SKM-1 treated with dmso at 0.1 percent for 144 hours (cell line): ENCODE data around the gene L1CAM.

Source experiments
- DNase-seq: peaks from one replicate; lab custom pipeline; 2025; ENCODE audit not compliant: unreplicated experiment; lab: John Stamatoyannopoulos, UW

L1CAM gene

DNA sequence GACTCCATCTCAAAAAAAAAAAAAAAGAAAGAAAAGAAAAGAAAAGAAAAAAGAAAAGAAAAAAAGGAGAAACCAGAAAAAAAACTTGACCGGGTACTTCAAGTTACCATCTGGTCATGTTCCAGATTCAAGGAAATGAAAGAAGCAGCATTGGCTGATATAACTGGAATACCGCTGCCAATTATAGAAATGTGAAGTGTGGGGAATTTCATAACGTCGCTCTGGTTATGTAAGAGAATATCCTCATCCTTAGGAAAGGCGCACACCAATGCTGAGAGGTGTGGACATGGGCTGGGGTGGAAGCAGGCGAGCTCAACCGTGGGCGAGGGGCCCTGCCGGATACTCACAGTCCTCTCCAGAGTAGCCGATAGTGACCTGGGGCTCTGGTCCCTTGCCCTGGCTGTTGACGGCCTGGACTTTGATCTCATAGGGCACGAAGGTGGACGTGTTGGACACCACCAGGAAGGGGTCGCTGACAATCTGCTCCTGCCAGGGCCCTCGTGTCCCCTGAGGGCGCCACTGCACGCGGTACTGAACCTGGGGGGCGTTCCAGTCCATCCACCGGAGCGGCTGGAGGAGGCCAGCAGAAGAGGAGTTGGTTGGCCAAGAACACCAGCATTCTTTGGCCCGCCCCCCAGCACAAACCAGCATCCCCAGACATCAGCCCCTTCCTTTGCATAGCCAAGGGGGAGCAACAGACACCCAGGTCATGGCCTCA, 19.5 kb downstream of the L1CAM start:
- no peak for DNase-seq

DNA sequence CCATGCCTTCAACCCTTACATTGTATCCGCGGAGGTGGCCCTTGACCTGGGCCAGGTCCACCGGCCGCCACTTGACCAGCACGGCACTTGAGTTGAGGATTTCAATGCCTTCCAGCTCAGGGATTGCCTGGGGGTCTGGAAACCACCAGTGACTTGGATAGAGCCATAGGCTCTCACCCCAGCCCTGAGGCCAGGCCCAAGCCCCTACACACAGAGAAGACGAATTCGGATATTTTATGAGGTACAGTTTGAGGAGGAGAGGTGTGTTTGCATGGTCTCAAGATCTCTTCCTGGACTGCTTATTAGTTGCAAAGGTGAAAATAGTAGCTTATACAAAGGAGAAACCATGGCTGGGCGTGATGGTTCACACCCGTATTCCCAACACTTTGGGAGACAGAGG, 20.3 kb downstream of the L1CAM start:
- no peak for DNase-seq

DNA sequence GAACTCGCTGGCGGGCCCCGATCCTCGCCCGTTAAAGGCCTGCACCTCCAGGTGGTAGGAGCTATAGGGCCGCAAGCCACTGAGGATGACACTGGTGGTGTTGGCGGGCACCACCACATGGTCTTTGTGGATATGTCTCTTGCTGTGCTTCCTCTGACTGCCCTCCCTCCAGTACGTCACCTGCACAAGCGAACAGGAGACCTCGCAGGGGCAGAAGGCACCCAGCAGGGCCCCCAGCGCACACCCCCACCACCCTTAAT, 20.7 kb downstream of the L1CAM start:
- DNase-seq: no peak

DNA sequence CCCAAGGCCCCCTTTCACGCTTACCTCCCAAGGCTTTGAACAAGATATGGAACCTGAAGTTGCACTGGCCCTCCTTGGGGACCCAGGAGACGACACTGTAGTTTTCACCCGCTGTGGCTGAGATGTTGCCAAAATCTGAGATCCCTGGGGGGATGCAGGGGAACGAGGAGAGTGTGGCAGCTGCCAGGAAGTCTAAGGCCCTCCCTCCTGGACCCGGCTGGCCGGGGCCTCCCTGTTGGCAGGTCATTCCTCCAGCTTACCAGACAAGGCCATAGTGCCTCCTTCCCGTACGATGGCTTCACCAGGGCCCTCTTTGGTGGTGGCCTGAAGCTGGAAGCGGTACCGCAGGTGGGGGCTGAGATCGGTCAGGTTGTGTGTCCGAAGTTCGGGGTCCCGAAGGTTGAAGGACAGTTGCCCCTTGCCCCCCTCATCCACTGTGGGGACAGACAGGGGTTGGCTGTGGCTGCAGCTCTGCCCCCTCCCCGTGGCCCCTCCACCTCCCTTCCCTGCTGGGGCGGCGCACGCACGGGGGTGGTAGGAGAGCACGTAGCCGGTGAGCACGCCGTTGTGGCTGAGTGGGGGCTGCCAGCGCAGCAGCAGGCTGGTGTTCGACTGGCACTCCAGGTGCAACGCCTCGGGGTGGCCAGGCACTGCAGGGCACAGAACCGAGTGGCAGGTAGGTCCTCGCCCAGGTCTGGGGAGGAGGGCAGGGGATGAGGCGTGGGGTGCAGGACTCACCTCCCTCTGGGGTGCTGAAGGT, 21.2 kb downstream of the L1CAM start:
- DNase-seq: no peak

DNA sequence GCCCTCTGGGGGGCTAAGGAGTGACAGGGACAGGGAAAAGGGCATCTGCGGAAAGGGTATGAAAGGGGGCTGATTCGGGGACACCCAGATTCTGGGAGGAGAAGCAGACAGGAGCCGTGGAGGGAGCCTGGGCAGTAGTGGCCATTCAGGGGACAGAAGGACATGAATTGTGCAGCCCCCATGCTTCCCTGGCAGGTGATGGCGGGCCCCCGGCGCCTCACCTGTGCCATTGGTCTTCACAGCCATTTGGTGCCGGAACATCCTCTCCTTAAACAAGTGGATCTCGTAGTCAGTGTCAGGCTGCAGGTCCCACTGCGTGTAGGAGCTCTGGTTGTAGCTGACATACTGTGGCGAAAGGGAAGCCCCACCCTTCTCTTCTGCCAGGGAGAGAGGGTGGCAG, 21.9 kb downstream of the L1CAM start:
- no peak for DNase-seq

DNA sequence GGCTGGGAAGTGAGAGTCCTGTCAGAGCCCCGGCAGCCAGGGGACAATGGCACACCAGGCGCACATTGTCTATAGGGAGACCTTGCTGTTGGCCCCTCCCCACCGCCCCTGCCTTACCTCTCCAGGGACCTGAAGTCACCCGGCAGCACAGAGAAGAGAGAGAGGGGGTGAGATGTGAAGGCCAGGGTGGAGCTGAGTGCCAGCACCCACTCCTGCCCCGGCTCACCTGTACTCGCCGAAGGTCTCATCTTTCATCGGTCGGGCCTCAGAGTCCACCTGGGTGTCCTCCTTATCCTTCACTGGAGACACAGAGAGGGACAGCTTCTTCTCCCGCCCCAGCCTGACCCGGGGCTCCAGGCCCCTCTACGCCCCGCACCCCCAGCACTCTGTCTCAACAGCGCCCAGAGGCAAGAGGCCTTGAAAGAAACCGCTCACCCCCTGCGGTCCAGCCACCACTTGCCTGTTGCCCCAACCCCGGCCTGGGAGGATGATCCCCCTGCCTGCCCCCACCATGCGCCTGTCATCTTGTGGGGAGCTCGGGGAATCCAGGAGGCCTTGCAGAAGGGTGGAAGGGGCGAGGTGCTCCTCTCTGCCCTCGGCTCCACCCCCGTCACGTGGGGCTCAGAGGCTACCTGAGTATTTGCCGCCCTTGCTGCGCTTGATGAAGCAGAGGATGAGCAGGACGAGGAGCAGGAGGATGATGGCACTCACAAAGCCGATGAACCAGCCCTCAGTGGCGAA, 22.6 kb downstream of the L1CAM start:
- no peak for DNase-seq

DNA sequence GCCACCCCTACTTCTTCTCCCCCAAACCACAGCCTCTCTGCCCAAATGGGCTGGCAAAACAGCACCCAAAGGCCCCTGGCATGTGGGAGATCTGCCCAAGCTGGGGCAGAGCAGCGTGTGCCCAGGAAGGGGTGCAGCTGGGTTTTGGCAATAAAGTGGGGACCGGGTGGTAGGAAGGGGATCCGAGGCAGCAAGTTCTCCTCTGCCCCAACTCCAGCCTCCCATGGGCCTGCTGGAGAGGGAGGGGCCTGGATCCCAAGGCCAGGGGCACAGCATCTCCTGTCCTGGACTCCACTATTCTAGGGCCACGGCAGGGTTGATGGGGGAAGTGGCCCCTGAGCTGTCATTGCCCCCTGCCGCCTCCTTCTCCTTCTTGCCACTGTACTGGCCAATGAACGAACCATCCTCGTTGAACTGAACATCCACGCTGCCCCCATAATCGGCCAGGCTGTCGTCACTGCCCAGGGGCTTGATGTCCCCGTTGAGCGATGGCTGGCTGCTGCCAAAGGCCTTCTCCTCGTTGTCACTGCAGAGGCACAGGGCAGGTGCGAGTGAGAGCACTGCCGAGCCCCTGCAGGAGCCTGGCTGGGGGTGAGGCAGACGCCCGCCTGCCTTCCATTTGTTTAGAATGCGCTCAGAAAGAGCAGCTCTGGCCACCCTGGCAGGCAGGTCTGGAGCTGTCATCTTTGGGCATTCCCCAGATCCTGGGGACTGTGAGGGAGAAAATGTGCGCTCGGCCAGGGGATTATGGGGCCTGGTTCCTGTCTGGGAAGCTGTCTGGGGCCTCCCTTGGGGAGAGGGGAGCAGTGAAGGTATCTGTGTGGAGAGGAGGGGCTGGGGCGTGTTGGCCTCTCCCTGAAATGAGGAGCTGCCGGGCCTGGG, 23.4 kb downstream of the L1CAM start:
- no peak for DNase-seq

DNA sequence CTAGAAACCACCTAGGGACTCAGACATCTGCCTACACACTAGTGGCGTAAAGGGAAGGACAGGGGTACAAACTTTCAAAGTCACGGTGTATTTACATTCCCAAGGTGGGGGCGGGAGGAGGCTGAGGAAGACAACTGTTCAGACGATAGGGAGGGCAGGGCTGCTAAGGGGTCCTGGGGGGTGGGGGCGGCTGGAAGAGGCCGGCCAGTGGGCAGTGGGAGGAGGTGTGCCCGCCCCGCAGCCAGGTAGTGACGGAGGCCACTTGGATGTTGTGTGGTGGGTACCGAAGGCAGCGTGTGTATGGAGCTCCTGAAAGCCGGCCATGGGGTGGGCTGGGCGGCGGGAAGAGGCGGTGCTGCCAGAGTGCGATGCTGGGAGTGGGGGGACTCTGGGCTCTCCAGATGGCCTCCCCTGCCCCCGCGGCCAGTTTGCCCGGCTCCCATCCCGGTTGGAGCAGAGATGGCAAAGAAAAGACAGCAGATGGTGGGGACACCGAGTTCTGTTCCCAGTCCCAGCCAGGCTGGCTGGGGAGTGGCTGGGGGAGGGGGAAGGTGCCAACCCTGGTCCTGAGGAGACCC, 24.2 kb downstream of the L1CAM start:
- DNase-seq: no peak

DNA sequence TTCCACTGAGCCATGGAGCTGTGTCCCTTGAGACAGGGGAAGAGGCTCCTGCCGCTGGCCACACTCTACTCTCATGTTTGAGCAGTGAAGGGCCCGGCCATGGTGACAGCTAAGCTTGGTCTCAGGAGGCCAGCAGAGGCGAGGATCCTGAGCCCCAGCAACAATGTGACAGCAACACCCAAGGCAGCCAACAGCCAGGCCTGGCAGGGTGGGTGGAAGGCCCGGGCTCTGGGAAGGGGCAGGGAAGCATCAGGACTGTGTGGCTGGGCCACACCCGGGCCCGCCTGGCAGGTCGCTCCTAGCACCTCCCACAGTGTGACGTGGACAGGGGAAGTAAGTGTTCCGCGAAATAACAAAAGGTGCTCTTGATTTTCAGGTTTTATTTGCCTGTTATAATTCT, 24.8 kb downstream of the L1CAM start:
- DNase-seq: no peak

DNA sequence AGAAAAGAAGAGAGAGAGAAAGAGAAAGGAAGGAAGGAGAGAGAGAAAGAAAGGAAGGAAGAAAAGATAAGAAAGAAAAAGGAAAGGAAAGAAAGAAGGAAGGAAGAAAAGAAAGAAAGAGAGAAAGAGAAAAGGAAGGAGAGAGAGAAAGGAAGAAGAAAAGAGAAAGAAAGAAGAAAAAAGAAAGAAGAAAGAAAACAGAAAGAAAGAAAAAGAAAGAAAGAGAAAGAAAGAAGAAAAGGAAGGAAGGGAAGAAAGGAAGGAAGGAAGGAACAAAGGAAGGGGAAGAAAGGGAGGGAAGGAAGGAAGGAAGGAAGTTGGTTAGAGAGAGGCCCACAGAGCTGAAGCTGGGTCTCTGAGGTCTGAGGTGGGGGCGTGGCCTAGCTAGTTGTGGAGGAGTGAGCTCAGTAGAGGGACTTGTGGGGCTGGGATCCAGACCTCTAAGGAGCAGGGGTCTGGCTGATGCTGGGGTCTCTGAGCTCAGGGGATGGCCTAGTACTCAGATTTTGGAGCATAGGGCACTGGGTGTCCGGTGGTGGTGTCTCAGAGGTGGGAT, 28.5 kb downstream of the L1CAM start:
- no peak for DNase-seq

DNA sequence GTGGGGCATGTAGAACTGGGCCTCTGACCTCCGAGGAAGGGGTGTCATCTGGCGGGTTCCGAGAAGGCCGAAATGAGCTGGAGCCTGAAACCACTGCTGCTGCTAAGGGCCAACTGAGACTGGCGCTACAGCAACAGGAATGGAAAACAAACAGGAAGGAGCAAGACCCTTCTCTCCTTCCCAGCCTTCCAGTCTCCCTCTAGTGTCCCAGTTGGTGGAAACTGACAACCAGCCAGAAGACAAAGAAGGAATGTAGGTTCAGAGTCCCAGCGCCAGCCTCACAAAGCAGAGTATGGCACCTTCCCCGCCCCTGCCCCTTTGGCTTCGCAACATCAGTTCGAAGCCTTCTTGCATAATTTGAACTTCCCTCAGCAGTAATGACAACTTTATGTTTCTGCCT, 31.3 kb downstream of the L1CAM start:
- DNase-seq: no peak

DNA sequence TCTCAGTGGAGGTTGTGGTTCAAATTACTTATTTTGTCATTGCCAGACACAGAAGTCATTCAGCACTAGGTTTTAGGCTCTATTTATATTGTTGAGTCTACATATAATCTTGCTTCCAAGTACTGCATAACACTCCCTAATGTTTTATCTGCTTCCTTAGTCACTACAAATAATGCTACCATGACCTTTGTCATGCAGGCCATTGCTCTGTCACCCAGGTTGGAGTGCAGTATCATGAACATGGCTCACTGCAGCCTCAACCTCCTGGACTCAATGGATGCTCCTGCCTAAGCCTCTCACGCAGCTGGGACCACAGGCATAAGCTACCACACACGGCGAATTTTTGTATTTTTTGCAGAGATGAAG, 32.1 kb downstream of the L1CAM start:
- DNase-seq: no peak

DNA sequence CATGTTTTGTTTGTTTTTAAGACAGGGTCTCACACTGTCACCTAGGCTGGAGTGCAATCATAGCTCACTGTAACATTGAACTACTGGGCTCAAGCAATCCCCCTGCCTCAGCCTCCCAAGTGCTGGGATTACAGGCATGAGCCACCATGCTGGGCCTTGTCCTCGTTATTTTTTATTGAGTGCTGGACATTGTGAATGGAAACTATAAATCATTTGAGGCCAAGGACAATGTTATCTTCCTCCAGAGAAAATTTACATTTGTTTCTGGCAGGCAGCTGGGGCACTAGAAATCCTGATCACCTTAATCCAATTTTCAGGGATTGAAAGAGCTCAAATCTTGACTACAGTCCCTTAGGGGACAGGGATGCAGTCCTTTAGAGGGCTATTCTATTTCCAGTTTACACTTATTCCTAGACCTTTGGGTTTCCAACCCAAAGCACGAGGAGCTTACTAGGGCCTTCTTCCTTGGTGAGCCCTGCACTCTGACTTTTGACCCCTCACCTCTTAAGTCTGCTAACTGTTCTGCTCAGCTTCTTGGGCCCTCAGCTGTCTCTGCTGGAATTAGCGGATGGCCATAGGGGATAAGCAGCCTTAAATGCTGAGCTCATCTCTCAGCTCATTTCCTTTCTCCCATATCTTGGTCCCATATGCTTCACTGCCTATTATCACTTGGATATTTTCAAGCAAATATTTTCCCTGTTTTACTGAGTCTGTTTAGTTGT, 32.6 kb downstream of the L1CAM start:
- DNase-seq: no peak

DNA sequence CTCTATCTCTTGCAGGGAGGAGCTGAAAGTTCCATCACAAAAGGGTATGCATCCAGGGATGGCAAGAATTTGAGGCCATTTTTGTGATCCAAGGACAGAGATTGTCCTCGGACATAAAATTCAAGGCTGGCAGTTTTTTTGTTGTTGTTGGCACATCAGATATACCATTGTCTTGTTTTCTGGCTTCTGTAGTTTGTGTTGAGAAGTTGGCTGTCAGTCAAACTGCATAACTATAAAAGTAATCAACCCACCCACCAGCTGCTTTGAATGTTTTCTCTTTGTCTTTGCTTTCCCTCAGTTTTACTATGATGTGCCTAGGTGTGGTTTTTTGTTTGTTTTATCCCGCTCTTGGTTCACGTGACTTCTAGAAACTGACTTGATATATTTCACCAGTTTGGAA, 34.0 kb downstream of the L1CAM start:
- no peak for DNase-seq

DNA sequence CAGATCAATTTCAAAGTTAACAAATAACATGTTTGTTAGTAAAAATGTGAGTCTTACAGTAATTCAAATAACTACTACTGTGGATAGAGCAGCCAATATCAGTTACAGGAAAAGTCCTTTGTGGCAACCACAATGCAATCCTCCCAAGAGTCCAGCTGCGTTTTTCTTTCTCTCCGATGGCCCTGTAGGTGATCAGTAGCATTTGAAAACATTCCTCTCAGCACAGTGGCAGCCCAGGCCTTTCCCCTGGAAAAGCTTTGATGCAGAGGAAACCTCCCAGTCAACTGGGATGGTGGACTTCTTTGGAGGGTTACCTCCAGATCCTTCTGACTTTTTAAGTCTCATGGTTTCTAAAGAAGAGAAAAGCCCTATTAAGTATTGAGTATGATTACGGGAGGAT, 37.6 kb downstream of the L1CAM start:
- no peak for DNase-seq

DNA sequence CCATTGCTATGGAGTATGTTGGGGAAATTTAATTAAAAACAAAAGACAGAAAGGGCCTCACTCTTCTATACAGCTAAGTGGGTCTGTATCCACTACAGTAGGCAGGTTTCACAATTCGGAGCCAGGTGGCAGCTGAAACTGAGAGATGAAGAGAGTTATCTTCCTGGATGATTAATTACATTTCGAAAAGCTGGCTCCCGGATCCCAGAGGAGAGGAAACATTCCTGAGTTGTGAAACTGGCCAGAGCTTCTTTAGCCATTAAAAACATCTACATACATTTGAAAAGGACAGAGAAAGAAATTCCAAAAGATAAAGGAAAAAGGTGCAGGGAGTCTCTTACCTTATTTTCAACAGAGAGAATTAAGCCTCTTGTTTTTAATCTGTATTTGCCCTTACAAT, 40.1 kb downstream of the L1CAM start:
- no peak for DNase-seq

DNA sequence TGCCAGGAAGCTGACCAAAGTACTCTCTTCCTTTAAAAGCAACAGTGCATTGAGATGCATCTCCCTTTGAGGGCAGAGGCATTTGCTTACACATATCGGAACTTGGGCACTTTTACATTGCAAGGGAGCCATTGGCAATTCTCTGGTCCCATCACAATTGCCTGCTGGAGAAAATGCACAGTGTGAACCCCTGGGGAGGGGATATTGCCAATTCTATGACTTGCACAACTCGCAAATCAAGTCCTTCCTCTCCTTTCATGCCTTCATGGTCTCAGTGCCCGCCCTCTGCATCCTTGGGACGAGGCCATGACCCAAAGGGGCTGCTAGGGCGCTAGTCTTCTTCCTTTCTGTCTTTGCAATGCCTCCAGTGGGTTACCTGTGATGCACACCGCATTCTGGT, 40.8 kb downstream of the L1CAM start:
- DNase-seq: no peak

DNA sequence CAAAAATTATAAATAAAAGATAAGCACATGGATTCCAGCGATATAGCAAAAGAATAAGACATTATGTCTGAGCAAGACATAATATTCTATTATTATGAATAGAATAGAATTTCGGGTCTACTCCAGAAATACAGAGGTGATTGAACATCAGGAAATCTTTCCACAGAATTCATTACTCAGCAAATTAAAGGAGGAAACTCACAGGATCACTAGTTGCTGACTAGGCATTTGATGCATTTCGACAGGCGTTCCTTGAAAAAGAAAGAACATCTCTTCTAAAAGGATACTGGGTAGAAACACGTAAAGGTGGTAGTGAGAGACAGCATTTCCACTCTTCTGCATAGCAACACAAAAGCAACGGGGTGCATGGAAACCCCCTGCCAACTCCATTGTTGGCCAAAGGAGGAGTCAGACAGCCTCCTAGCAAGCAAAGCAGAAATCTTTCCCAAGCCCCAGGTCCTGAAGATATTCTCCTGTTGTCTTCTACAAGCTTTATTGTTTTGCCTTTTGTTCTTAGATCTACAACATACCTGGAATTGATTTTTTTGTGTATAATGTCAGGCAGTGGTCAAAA, 41.4 kb downstream of the L1CAM start:
- no peak for DNase-seq

DNA sequence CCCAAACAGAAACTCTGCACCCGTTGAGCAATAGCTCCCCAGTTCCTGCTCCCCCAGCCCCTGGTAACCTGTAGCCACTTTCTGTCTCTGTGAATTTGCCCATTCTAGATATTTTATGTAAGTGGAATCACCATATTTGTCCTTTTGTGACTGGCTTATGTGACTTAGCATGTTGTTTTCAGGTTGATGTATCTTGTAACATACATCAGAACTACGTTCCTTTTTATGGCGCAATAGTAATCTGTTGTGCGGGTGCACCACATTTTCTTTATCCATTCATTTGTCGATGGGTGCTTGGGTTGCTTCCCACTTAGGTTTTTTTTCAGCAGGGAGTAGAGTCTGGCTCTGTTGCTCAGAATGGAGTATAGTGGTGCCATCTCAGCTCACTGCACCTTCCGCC, 49.1 kb downstream of the L1CAM start:
- no peak for DNase-seq

DNA sequence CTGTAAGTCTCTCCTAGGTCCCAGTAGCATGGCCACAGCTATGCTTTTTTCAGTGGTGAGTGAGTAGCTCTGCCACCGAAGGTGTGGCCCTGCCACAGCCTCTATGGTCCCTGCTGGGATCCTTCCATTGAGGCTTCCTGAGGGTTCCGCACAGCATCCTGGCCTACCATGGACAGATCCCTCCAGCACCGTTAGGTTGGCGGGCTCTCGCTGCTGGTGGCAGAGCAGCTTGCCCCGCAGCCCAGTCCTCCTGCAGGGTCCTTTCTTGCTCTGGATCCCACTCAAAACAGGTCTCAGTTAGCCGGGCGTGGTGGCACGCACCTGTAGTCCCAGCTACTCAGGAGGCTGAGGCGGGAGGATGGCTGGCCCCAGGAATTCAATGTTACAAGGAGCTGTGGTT, 53.2 kb downstream of the L1CAM start:
- no peak for DNase-seq
